ENCODE measurements around the gene CKAP5.

GRCh38 chr11:46892109-46892508, 46.0 kb upstream of the CKAP5 start:
- TF ChIP-seq POLR2A (IDR thresholded peaks at IDR 0.05) = no peak
- TF ChIP-seq CTCF (IDR thresholded peaks at IDR 0.05) = no peak
